HG03064 (cell line): ENCODE measurements around the gene CTSO.

Source experiments
- ATAC-seq: cut with Tn5 transposase; IDR thresholded peaks from one replicate; pipeline ENCODE4 v1.9.1; 2021; ENCODE audit warnings: low read depth; ENCODE audit not compliant: unreplicated experiment

CTSO gene

DNA sequence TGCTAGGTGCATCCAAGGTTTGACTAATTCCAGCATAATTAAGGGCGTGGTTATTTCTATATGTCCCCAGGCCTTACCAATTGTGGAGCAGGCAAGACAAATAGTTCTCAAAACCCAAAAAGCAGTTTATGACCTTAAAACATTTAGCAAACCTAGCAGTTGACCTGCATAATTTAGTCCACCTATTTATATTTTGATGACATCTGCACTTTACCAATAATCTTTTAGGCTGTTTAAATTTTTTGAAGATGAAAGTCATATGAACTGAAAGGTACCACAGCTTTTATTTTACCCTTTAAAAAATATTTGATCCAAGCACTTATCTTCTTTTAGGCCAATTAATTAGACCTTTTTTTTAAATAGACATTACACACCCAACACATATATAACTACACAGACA is 77.8 kb downstream of the CTSO start:
- ATAC-seq = no peak
